HepG2 (cell line): Measurements from ENCODE around the gene AKR7A2.

ENCODE experiments used
- ASH2L ChIP-seq: fragments of 300-600, 200-600 bp; sonication (generic); IDR thresholded peaks from 2 replicates; pipeline ENCODE4 v1.7.0; 2017; ENCODE audit warnings: low read depth, mild to moderate bottlenecking, moderate library complexity, mixed read lengths, low read length; ENCODE audit not compliant: insufficient read length
- ATRX ChIP-seq: sonication (generic); formaldehyde crosslinking; IDR thresholded peaks from 2 replicates; pipeline ENCODE4 v1.4.0; 2020; ENCODE audit warnings: missing genetic modification reagents, borderline replicate concordance
- EHMT2 ChIP-seq: fragments of 200-600 bp; sonication (generic); IDR thresholded peaks from 2 replicates; pipeline ENCODE4 v1.7.0; 2017; ENCODE audit warnings: antibody characterized with exemption, low read depth, low read length, borderline replicate concordance
- ESRRA ChIP-seq: sonication (generic); formaldehyde crosslinking; IDR thresholded peaks from 2 replicates; pipeline ENCODE4 v1.5.1; 2020; ENCODE audit warnings: mild to moderate bottlenecking, low read depth, missing genetic modification reagents
- MYC ChIP-seq: sonication (generic); formaldehyde crosslinking; IDR thresholded peaks from 2 replicates; pipeline ENCODE4 v1.9.0; 2021; ENCODE audit warnings: missing genetic modification reagents, borderline replicate concordance
- PAX8 ChIP-seq: sonication (generic); formaldehyde crosslinking; IDR thresholded peaks from 2 replicates; pipeline ENCODE4 v1.8.0; 2022; ENCODE audit warnings: mild to moderate bottlenecking, missing genetic modification reagents, borderline replicate concordance
- ZBTB1 ChIP-seq: sonication (generic); formaldehyde crosslinking; IDR thresholded peaks from 2 replicates; pipeline ENCODE4 v1.4.0; 2020; ENCODE audit warnings: missing genetic modification reagents, borderline replicate concordance
- ZC3H4 ChIP-seq: sonication (generic); formaldehyde crosslinking; IDR thresholded peaks from 2 replicates; pipeline ENCODE4 v1.4.0; 2020; ENCODE audit warnings: missing genetic modification reagents, borderline replicate concordance
- ZNF704 ChIP-seq: sonication (generic); formaldehyde crosslinking; IDR thresholded peaks from 2 replicates; pipeline ENCODE4 v1.8.1; 2023; ENCODE audit warnings: mild to moderate bottlenecking, inconsistent platforms, moderate library complexity, missing genetic modification reagents, borderline replicate concordance
- TF ChIP-seq, protein P1 (sequence below): IDR thresholded peaks from 2 replicates; pipeline ENCODE4 v1.6.1; 2012; ENCODE audit warnings: inconsistent platforms
- TF ChIP-seq, protein P2 (sequence below): sonication (generic); formaldehyde crosslinking; conservative IDR thresholded peaks from 2 replicates; pipeline ENCODE4 v1.4.0; 2020; ENCODE audit warnings: missing genetic modification reagents

DNA sequence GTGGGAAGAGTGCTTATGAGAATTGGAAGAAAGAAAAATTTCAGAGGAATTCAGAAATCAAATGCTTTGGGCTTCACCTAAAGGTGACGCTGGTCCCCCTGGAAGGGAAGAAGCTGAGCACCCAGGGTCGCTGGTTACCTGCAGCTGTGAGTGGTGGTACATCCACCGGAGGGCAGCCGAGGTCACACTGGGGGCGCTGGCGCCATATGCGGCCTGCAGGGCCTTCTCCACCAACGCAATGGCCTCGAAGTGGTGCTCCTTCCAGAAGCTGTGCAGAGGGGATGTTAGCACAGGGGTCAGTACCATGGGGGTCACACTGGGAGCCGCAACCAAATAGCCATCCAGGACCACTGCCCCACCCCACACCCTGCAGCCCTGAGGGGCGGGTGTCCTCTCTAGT is 6.1 kb downstream of the AKR7A2 start:
- TF ChIP-seq ATRX (CRISPR knock-in tag) = no peak
- TF ChIP-seq ZC3H4 (CRISPR knock-in tag) = no peak
- no peak for TF ChIP-seq ASH2L
- TF ChIP-seq PAX8 = no peak
- no peak for TF ChIP-seq EHMT2
- no peak for TF ChIP-seq ESRRA (CRISPR knock-in tag)
- TF ChIP-seq, protein P1, sequence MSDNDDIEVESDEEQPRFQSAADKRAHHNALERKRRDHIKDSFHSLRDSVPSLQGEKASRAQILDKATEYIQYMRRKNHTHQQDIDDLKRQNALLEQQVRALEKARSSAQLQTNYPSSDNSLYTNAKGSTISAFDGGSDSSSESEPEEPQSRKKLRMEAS = no peak
- TF ChIP-seq, protein P2, sequence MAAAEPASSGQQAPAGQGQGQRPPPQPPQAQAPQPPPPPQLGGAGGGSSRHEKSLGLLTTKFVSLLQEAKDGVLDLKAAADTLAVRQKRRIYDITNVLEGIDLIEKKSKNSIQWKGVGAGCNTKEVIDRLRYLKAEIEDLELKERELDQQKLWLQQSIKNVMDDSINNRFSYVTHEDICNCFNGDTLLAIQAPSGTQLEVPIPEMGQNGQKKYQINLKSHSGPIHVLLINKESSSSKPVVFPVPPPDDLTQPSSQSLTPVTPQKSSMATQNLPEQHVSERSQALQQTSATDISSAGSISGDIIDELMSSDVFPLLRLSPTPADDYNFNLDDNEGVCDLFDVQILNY (CRISPR knock-in tag) = no peak
- TF ChIP-seq MYC (CRISPR knock-in tag) = no peak
- TF ChIP-seq ZNF704 (CRISPR knock-in tag) = no peak
- TF ChIP-seq ZBTB1 = no peak
